GM15510 (cell line): ENCODE data around the gene IFI16.

ENCODE experiments used
- POLR2A ChIP-seq: IDR thresholded peaks from 3 replicates; pipeline ENCODE4 v1.6.1; 2011; ENCODE audit warnings: borderline replicate concordance; ENCODE audit not compliant: insufficient read length; ENCODE audit errors: extremely low read depth

The IFI16 gene

DNA sequence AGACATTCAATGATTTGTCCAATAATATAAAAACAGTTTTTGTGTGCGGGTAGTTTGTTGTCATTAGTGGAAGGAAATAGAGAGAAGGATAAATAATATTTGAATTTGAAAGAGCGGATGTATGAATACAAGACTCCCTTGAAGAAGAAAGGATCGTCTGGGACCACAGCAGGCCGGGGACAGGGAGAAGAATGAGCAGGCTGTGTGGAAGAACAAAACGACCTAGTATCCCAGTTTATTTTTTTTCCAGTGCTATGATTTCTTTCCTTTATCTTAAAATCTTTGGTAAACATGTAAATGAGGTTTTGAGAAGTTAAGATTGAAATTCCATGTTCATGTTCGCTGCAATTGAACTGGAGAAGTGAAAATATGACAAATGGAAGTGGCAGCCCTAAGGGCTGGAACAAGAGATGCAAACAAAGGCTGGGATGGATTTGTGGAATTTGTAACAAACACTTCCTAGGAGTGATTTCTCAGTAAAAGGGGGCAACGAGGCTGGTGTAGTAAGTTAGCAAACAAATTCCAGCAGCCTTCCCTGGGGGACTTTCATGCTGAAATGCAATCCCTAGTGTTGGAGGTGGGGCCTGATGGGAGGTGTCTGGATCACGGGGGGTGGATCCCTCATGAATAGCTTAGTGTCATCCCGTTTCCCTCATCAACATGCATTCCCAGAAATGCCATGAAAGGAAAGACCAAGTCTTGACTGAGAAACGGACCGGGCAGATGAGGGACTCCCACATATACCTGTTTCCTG is 10.2 kb upstream of the IFI16 start:
- no peak for TF ChIP-seq POLR2A

DNA sequence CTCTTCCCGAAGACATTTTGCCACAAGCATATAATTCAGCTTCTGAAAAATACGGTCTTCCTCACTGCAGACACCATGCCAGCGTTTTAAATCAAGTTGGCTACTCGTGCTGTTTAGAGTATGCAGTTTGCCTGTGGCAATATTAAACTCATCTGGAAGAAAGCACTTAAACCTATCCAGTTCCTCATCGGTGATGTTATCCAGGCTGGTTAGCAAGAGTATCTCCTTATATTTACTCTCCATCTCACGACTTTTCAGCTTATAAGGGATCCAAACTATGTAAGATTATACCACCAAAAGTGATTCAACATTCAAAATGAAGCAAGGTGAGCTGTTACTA is 9.7 kb upstream of the IFI16 start:
- no peak for TF ChIP-seq POLR2A

- TF ChIP-seq POLR2A = no peak
Observed at GRCh38 chr1:159000625-159001024, 9.1 kb upstream of the IFI16 start.

- no peak for TF ChIP-seq POLR2A
Observed at GRCh38 chr1:159005161-159005560, 4.5 kb upstream of the IFI16 start.

DNA sequence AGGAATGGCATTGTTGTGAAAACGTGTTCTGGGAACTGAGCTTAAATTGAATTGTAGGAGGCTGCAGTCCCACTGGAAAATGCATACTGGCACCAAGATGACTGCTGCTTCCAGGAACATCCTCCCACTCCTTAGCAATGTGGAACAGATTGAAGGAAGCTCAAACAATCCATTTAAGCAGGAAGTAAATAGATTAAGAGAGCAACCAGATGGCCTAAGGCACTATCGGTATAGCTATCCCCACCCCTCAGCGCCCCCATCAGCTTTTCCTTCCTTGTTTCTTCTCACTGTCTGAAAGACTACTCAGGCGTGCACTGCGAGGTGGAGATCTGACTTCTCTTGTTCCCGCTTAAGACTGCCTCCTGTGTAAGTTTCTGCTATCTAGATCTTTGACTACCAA is 4.0 kb upstream of the IFI16 start:
- no peak for TF ChIP-seq POLR2A

DNA sequence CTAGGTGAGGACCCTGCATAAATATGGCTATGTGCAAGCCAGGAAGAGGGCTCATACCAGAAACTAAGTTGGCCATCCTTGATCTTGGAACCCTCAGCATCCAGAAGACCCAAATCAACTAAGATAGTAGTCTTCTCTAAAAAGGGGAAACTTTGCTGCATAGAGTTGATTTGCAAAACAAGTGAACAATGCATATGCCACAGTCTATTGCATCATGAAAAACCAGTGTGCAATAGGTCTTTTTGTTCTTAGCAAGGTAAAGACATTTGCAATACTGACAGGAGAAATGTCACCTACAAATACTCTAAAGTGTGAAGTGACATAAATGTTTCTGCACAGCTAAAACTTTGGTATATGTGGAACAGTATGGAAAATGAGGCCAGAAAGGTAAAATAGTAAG is 2.0 kb upstream of the IFI16 start:
- TF ChIP-seq POLR2A = no peak

- peak; percentile 52 for TF ChIP-seq POLR2A
Observed at GRCh38 chr1:159008744-159009188, 941 bp upstream of the IFI16 start.

- no peak for TF ChIP-seq POLR2A
Observed at GRCh38 chr1:159009287-159009686, 420 bp upstream of the IFI16 start.

- no peak for TF ChIP-seq POLR2A
Observed at GRCh38 chr1:159010391-159010790, 684 bp downstream of the IFI16 start.

- no peak for TF ChIP-seq POLR2A
Observed at GRCh38 chr1:159011751-159012150, 2.0 kb downstream of the IFI16 start.

DNA sequence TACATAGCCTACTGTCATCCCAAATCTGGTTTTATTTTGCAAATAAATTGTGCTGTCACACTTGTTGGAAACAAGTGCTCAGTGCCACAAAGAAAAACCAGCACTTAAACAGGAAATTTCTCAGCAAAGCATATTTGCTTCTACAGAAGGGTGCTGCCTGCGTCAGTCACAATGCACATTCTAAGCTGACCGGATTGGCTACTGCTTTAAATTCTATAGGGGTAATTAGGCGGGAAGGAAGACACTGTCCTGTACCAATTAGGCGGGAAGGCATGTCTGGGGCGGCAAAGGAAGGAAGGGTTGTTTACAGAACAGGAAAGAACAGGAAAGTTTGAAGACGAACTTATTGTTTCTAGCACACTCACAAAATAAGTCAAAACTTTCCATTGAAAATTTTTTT is 2.8 kb downstream of the IFI16 start:
- peak; percentile 51 for TF ChIP-seq POLR2A

- TF ChIP-seq POLR2A = no peak
Observed at GRCh38 chr1:159014003-159014571, 4.4 kb downstream of the IFI16 start.

DNA sequence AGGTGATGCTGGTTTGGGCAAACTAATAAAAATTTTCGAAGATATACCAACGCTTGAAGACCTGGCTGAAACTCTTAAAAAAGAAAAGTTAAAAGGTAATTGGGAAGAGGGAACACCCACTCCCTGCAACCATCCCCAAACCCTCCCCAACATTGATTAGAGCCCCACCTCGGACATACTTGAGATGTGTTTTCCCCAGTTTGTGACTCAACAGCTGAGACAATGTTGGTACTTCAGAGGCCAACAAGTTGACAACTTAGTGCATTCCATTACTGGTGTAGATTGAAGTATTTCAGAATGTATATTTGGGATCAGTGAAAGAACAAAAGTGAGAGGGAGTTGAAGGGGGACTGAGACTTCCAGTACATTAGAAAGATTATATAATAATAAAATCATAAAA is 5.1 kb downstream of the IFI16 start:
- no peak for TF ChIP-seq POLR2A

GRCh38 chr1:159015440-159015909 is 5.8 kb downstream of the IFI16 start:
- TF ChIP-seq POLR2A = peak; percentile 46

DNA sequence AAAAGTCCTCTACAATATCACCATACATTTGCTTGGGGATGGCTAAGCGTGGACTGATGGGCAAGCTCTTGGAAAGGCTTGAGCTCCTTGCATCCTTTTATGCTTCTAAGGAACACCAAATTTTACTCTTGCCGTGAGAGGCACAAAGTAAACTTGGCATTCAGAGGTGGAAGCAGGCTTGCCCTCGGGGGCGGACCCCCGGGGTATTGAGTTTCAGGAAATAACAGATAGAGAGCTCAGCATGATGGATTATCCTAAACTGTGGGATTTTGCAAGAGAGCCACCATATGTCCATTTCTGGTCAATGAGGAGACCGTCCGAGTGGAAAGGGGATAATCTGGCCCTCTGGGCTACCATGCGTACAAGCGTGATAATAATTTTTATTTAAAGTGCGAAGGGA is 14.0 kb downstream of the IFI16 start:
- TF ChIP-seq POLR2A = no peak

DNA sequence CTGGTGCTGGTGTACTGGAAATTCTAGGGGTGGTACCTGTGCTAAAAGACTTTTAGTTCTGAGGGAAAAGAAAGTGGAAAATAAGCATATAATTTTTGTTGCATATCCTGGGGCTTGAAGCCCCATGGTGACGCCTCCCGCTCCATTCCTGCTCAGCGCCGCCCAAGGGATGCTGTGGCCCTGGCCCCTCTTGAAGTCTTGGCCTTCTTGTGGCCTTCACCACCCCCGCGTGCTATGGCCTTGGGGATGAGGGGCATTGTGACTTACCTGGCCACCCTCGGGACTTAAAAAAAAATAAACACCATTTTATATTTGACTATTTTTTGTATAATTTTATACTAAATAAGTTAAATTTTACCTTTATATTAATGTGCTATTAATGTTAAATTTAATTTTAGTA is 15.3 kb downstream of the IFI16 start:
- no peak for TF ChIP-seq POLR2A
